Stimulated activated CD8-positive, alpha-beta memory T cell treated with anti-CD3 and anti-CD28 coated beads, Interleukin-12 subunit alpha, Interleukin-12 subunit beta, amount 100 ng/mL, for 4 hours (primary cell): ENCODE data around the gene FGF18.
"Not testable (repeated sequence)": the region's sequence is repeated elsewhere in the genome, so short reads cannot be mapped to it uniquely, and the experiment has no call there.

Experiments
- DNase-seq: peaks from one replicate; pipeline ENCODE4 v3.0.0-alpha.2; 2020; ENCODE audit warnings: low read depth

FGF18 gene

GRCh38 chr5:171401167-171401947, 18.1 kb upstream of the FGF18 start:
- no peak for DNase-seq

GRCh38 chr5:171402751-171403150, 16.7 kb upstream of the FGF18 start:
- not testable (repeated sequence) for DNase-seq

GRCh38 chr5:171405615-171406014, 13.8 kb upstream of the FGF18 start:
- no peak for DNase-seq

- DNase-seq, result no peak
These were observed 12.2 kb upstream of the FGF18 start for GRCh38 chr5:171407234-171407633.

GRCh38 chr5:171409164-171410136, 10.0 kb upstream of the FGF18 start:
- DNase-seq, result no peak

- no peak for DNase-seq
These were observed 9.3 kb upstream of the FGF18 start for GRCh38 chr5:171410181-171410580.

- no peak for DNase-seq
These were observed 7.3 kb upstream of the FGF18 start for GRCh38 chr5:171412186-171412585.

GRCh38 chr5:171413153-171413910, 6.1 kb upstream of the FGF18 start:
- no peak for DNase-seq

- DNase-seq, result not testable (repeated sequence)
These were observed 5.5 kb upstream of the FGF18 start for GRCh38 chr5:171413993-171414392.

GRCh38 chr5:171415115-171415730, 4.2 kb upstream of the FGF18 start:
- DNase-seq, result no peak

GRCh38 chr5:171416160-171417049, 3.0 kb upstream of the FGF18 start:
- no peak for DNase-seq

- DNase-seq, result no peak
These were observed 998 bp upstream of the FGF18 start for GRCh38 chr5:171418316-171418981.

- DNase-seq, result no peak
These were observed 412 bp downstream of the FGF18 start for GRCh38 chr5:171419688-171420430.

GRCh38 chr5:171420431-171421241, 1.2 kb downstream of the FGF18 start:
- no peak for DNase-seq

GRCh38 chr5:171421331-171422262, 2.1 kb downstream of the FGF18 start:
- no peak for DNase-seq

- DNase-seq, result no peak
These were observed 3.0 kb downstream of the FGF18 start for GRCh38 chr5:171422495-171422894.

GRCh38 chr5:171422902-171423663, 3.6 kb downstream of the FGF18 start:
- no peak for DNase-seq
